ENCODE data around the gene LY6G5B. TPM values are rescaled to one million over a fixed set of nuclear protein-coding genes. Genes with fewer than 3 reads are reported as not detected.

The LY6G5B gene
- total and polyA plus RNA-seq, 2 of the 4 experiments (the other 2 are of a cell fraction) = 2.2 to 13.6 TPM

DNA sequence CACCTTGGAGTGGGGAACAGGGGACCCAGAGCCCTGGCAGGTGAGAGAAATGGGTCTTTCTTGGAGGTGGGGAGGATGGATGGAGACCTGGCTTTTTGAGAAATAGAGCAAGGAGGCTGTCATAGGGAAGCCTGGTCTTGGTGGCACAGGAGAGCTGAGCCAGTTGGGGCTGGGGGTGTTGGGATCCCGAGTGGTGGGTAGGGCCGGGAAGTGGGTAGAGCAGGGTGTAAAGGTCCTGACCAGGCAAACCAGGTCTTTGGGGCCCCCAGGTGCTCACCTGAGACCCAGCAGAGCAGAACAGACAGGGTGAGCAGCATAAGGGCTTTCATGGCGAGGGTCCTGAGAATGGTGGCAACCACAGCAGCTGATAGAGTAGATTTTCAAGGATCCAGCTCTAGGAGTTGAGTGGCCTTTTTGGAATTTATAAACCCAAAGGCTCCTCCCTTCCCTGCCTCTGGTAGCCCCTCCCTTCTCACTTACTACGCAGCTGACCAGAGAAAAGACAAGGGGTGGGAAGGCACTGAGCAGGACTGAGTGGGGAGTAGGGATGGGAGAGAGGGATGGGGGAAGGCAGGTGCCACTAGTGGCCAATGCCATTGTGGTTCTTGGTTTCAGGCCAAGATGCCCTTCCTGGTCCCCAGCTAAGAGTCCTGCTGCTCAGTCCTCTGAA, 51.7 kb downstream of the LY6G5B start, which contains the start of gene LY6G6C:
LY6G6C (minus strand) TSS at position 396 of the 670 bp plus-strand sequence; CDS start at position 329, 67 bp downstream.
- Histone ChIP-seq H3K9me3 (ENCODE audit: control insufficient read depth, insufficient read depth, low read length) (no peaks in the 10 kb centered on the region), H3K9ac (ENCODE audit: low read depth, low read length) (no peak within 1 kb of the TSS), H3K36me3 (ENCODE audit: control insufficient read depth, insufficient read depth, low read length) (peaks cover 5% of the 10 kb centered on the region; the same call in 1 of the 2 replicates), H4K20me1 (ENCODE audit: insufficient read depth, low read length) (no peaks in the 10 kb centered on the region), H2AFZ (replicated peaks; ENCODE audit: low read length, poor library complexity) (no peak within 1 kb of the TSS), H2BK120ac (ENCODE audit: low read depth, low read length) (no peak within 1 kb of the TSS), H3K9me1 (ENCODE audit: insufficient read depth, low read length) (peaks cover 4% of the 10 kb centered on the region; the same call in 1 of the 2 replicates), H3K79me1 (ENCODE audit: low read depth in 1 of 2, low read length in 2 of 2) (no peaks in the 10 kb centered on the region), H2BK20ac (ENCODE audit: low read depth, low read length) (no peak within 1 kb of the TSS), H3K18ac (ENCODE audit: low read depth, low read length) (no peak within 1 kb of the TSS), H3K14ac (replicated peaks; ENCODE audit: low read depth, low read length) (no peak within 1 kb of the TSS), H3K56ac (ENCODE audit: extremely low read depth, insufficient read depth, low read length) (no peak within 1 kb of the TSS), H2BK15ac (ENCODE audit: low read depth, low read length) (no peak within 1 kb of the TSS), H2AK9ac (replicated peaks; ENCODE audit: low read depth, low read length, poor library complexity) (no peak within 1 kb of the TSS), H2AK5ac (ENCODE audit: low read depth, low read length) (no peak within 1 kb of the TSS; the same call in 1 of the 2 replicates), H2BK5ac (ENCODE audit: low read depth, low read length, poor library complexity, severe bottlenecking) (no peak within 1 kb of the TSS), H3K4me1 (ENCODE audit: control insufficient read depth, insufficient read depth, low read length) (no peaks in the 10 kb centered on the region), H3K4me2 (ENCODE audit: low read depth, low read length) (no peak within 1 kb of the TSS), H4K5ac (ENCODE audit: low read depth, low read length) (no peak within 1 kb of the TSS), H3K27ac (ENCODE audit: insufficient read depth, low read length) (no peak within 1 kb of the TSS), H4K91ac (ENCODE audit: insufficient read depth, low read depth, low read length) (no peak within 1 kb of the TSS), H3K23ac (ENCODE audit: low read depth, low read length) (no peak within 1 kb of the TSS), H3K4ac (ENCODE audit: low read depth, low read length) (no peak within 1 kb of the TSS), H4K8ac (ENCODE audit: low read depth in 2 of 2, low read length in 2 of 2) (no peak within 1 kb of the TSS), H3K4me3 (ENCODE audit: insufficient read depth, low read depth, low read length) (no peak within 1 kb of the TSS), H3K27me3 (ENCODE audit: control insufficient read depth, insufficient read depth, low read length) (peaks cover 2% of the 10 kb centered on the region; the same call in 1 of the 2 replicates)
- WGBS, 2 experiments (ENCODE audit: extremely low coverage in 2 of 2, insufficient read length in 1 of 2) = 83% methylated on average over 2 of the region's 4 CpGs; no CpG with 5 or more reads in 1 of the 2 experiments
- no peak for TF ChIP-seq MAZ (IDR thresholded peaks at IDR 0.05; ENCODE audit: borderline replicate concordance, low read depth, low read length)
- no peak for TF ChIP-seq RCOR1 (IDR thresholded peaks at IDR 0.05; ENCODE audit: insufficient replicate concordance, low read length)
- TF ChIP-seq RFX5 (IDR thresholded peaks at IDR 0.05; ENCODE audit: low read depth, low read length) = no peak
- TF ChIP-seq, protein P1, sequence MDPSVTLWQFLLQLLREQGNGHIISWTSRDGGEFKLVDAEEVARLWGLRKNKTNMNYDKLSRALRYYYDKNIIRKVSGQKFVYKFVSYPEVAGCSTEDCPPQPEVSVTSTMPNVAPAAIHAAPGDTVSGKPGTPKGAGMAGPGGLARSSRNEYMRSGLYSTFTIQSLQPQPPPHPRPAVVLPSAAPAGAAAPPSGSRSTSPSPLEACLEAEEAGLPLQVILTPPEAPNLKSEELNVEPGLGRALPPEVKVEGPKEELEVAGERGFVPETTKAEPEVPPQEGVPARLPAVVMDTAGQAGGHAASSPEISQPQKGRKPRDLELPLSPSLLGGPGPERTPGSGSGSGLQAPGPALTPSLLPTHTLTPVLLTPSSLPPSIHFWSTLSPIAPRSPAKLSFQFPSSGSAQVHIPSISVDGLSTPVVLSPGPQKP (IDR thresholded peaks at IDR 0.05; ENCODE audit: borderline replicate concordance, low read depth, low read length) = no peak
- no peak for TF ChIP-seq RAD21 (IDR thresholded peaks at IDR 0.05; ENCODE audit: low read length)
- no peak for TF ChIP-seq CEBPB (IDR thresholded peaks at IDR 0.05; ENCODE audit: low read depth, low read length)
- TF ChIP-seq POLR2A (IDR thresholded peaks at IDR 0.05; ENCODE audit: low read depth, low read length) = no peak
- no peak for TF ChIP-seq MXI1 (IDR thresholded peaks at IDR 0.05; ENCODE audit: borderline replicate concordance, low read depth, low read length)
- TF ChIP-seq, protein P2, sequence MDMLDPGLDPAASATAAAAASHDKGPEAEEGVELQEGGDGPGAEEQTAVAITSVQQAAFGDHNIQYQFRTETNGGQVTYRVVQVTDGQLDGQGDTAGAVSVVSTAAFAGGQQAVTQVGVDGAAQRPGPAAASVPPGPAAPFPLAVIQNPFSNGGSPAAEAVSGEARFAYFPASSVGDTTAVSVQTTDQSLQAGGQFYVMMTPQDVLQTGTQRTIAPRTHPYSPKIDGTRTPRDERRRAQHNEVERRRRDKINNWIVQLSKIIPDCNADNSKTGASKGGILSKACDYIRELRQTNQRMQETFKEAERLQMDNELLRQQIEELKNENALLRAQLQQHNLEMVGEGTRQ (IDR thresholded peaks at IDR 0.05; ENCODE audit: low read depth, low read length) = no peak
- BruUV-seq (replicated peaks) = no TSS peak
- intact Hi-C loops (cut with micrococcal nuclease) = no loop called here
- dilution Hi-C loops (cut with HindIII; ENCODE audit: low sequenced_read_pairs, unreplicated experiment) = no loop called here
- ChIA-PET POLR2A (ENCODE audit: unreplicated experiment) (no interaction called here), CTCF (no interaction called here)
- DNase-seq (no peak), ATAC-seq (ENCODE audit: low read depth) (peak; percentile 59)
- in situ Hi-C loops (cut with MboI; ENCODE audit: low sequenced_read_pairs) = no loop called here

Measured in IMR-90 (cell line).